Measurements from ENCODE around the gene NBEA.

The NBEA gene

DNA sequence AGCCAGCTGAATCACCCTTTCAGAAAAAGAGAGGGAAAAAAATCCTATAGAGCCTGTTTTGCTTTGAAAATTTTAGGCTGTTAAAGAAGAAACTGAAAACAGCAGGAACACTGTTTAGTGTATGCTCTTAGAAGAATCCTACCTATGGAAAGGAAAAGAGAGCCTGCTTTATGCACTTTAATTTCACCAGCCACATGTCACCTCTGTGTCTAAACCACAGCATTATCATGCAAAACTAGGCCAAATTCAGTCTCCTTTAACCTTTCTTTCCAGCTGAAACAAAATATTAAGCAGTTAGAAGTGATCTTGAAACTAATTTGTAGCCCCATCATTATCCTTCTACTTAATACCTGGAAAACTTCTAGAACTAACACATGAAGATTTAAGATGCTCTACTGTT, 631.6 kb downstream of the NBEA start:
- DNase-seq (ENCODE audit: low read depth in 2 of 2), result no peak

DNA sequence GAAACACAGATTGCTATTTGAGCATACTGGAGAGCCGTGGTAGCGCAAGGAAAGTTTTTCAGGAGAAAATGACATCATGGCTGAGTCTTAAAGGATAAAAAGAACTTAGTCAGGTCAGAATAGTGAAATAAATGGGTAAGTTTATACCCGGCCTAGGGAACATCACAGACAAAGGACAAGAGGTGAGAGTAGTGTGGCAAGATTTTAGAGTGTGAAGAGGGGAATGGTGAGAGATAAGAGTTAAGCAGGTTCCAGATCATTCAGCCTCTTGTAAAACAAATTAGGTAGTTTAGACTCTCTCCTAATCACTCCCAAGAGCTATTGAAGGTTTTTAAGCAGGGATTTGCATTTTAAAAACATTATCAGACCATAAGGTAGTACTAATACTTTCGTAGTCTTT, 650.4 kb downstream of the NBEA start:
- DNase-seq (ENCODE audit: low read depth in 2 of 2), result no peak

DNA sequence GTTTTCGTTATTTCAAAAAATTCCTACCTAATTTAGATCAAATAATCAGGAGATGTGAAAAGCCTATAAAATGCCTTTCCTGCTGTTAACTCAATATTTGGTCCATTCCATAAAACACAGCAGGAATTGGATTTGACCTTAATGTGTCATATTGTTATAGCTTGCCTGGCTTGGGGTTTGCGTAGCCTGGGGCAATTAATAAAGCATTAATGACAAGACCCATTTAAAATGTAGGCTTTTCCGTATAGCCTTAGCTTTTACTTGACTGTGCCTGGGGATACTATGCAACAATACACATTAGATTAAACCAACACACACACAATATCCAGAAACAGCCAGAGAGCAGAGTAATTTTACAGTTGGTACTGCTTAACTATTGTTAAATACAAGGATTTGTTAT, 651.6 kb downstream of the NBEA start:
- DNase-seq (ENCODE audit: low read depth in 2 of 2), result no peak

DNA sequence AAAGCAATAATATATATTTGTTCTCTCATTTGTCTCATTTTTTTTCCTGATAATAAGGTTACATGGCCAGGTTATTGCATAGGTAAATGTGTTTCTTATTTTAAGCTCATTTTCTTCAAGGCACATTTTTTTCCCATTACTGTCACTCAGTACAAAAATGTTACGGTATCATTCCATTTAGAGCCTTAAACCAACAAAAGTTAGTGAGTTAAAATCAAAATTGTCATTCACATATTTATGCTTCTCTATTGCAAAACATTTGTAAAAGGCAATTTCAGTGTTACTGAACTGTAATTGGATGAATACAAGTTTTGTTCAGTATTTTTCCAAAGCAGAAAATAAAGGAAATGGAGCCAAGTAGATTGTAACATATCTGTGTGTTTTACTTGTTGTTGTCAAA, 652.0 kb downstream of the NBEA start:
- DNase-seq (ENCODE audit: low read depth in 2 of 2), result no peak

DNA sequence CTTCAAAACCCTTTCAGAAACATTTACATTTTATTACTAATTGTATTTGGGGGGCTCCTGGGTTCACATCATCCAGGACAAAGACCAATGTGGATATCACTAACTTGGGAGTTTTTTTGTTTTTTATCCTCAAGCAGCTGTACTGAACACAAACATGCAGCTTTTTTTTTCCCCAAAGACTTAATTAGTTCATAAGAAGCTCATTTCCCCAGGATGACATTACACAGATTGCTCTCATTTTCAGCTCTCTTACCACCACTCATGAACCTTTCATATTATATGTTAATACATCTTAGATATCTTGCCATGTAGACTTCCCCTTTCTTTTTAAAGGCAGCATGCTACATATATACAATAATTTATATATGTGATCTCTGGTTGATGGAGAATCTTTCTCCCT, 653.1 kb downstream of the NBEA start:
- DNase-seq (ENCODE audit: low read depth in 2 of 2), result no peak

DNA sequence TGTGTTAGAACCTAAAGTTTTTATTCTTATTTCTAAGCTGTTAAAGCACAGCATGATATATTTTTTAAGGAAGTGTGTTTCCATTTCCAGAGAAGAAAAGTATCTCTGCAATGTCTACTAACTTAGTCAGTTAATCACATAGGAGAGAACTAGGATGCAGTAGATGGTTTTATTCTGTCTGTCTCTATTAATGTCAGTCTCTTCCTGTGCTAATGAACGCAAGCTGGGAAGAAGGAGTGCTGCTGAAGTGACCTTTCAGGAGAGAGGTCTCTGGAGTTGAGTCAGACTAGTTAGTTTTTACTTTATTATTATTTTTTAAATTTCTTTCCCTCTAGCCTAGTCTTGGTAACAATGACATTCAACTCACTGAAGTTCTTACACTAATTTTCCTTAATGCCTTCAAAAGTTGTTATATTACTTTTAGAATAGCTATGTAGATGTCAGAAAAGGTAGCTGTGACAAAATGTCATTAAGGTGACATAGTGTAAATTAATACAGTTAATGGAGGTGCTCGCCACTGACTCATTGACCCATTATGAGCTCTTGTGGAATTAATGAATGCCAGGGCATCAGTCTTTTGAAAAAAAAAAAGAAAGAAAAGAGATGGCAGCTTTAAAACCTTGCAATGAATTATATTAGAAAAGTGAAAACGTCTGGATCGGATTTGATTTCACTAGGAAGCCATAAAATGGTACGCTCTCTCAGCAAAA, 654.4 kb downstream of the NBEA start:
- DNase-seq (ENCODE audit: low read depth in 2 of 2), result no peak

DNA sequence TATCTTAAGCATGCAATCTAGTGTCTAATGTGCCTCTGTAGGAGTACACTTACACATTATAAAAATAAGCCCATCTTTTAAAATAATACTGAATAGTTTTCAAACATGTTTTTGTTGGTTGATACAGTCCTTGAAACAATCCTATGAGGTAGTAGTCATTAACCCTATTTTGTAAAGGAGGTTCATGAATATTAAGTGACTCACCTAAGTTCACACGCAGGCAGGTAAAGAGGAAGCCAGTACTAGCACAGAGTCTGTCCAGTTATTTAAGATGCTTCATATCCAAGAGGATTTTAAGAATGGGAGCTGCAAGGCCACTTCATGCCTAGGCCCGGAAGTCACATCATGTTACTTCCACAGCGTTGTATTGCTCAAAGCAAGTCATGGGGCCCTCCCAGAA, 655.4 kb downstream of the NBEA start:
- DNase-seq (ENCODE audit: low read depth in 2 of 2), result no peak

DNA sequence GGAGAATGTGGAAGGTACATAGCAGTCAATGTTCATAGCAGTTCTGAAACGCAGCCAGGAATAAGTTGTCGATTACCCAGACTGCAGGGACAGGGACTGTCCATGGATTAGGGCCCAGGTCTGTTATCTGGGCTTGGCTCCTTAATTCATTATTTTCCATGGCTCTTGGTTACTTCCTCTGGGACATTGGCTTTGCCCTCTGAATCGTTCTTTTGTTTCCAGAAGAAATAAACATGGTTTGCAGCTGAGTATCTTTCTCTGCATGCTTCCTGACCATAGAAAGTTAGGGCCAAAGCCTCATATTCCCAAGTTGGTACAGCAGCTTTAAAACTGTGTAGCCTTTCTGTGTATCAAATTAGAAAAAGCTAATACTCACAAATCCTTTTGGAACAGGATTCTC, 656.2 kb downstream of the NBEA start:
- no peak for DNase-seq (ENCODE audit: low read depth in 2 of 2)

DNA sequence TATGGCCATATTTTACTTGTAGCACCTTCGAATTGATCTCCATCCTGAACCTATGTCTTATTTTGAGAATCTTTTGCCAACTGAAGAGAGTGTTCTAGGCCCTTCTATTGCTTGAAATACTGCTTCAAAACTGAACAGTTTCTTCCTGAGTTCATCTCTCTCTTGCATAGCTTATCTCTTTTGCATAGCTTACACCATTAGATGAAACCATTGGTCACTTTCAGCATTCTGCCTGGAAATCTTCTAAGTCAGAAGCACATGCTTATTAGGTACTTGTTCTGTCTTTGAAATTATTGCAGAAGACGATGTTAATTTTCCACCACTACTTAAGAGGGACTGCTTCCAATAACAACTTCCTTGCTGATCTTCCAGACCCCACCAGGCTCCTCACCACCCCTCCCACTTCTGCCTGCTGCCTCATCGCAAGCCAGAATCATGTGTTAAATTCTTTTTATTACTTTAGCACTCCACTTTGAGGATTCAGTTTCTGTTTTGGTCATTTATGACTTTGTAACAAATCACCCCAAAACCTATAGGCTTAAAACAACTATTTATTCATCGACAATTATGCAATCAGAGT, 656.8 kb downstream of the NBEA start:
- DNase-seq (ENCODE audit: low read depth in 2 of 2), result no peak

DNA sequence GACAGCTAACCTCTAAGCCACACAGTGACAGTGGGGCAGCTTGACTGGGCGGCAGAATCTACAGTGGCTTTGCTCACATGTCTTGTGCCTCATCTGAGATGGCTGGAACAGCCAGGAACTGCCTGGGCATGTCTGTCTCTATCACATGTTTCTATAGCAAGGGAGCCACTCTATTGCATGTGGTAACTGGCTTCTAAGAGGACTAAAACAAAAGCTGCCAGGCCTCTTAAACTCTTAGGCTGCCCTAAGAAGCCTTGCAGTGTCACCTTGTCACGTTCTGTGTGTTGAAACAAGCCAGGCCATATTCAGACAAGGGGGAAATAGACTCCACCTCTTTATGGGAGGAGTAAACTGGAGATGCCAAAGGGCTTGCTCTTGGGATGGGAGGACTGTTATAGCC, 657.3 kb downstream of the NBEA start:
- DNase-seq (ENCODE audit: low read depth in 2 of 2), result no peak

DNA sequence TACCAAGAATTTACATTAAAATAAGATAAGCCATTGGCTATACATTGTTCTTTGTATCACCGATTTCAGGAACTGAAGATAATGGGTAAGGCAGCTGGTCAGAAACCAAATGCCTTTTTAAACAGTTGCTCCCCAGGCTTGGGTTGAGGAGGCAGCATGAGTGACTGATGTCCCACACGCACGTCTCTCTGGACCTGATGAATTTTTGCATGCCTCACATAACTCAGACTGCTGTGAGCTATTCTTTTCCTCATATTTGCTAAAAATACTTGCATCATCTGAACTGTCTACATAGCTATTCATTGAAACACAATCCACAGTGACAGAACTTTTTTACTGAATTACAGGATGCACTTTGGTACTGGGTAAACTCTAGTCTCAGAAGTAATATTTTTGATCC, 658.1 kb downstream of the NBEA start:
- DNase-seq (ENCODE audit: low read depth in 2 of 2), result no peak

DNA sequence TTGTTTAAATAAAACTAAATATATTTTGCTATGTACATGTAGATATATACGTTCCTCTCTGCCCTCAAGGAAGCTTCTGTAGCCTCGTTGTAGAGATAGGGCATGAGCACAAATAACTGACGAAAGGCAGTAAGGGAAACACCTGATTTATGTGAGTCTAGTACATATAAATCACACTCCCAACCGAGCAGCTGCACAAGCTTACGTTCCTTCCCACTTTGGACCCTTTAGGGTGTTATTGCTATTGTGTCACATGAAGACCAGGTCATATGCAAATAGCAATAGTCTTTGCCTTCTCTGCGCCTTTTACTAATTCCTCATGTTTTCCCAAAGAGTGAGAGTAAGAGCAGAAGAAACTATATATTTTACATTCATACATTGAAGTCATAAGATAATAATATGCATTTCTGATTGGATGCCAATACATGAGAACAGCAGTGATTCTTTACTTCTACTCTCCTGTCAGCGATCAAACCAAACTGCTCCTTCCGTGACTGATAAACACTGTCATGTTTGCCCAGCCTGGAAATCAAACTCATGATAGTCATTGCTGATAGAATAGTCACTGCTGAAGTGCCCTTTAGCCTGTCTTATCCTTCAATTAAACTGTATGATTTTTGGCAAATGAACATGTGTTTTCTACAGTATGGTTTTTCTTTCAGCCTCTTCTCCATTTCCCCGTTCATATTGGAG, 661.7 kb downstream of the NBEA start:
- no peak for DNase-seq (ENCODE audit: low read depth in 2 of 2)

DNA sequence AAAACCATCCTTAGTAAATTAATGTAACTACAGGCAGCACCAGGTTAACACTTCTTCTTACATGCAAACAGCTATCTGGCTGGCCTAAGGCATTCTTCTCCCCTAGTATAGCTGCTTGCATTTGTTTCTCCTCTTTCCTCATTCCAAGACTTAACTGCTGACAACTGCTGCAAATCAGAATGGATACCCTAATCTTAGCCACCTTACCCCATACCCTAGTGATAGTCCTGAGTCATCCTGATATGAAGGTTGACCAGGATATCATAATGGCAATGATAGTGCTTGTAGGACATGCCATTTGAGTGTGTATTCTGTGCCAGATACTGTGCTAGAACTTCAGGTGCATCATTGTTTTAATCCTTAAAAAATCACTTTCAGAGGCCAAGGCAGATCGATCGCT, 672.6 kb downstream of the NBEA start:
- DNase-seq (ENCODE audit: low read depth in 2 of 2), result no peak

DNA sequence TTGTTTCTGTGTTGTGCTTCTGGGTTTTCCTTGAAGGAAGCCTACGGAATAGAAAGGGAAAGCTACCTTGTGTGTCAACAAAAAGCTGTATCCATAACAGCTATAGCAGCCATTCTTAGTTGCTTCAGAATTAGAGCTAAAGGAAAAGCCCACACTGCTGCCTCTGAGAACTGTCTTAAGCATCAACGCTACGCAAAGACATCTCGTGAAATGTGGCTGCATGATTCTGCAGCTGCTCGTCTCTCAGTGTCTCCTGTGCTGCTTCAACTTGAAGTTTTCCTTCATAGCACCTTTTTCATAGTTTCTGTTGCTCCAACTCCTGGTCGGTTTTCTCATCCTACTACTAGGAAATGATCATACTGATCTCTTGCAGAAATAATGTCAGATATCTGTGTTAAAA, 675.4 kb downstream of the NBEA start:
- no peak for DNase-seq (ENCODE audit: low read depth in 2 of 2)

DNA sequence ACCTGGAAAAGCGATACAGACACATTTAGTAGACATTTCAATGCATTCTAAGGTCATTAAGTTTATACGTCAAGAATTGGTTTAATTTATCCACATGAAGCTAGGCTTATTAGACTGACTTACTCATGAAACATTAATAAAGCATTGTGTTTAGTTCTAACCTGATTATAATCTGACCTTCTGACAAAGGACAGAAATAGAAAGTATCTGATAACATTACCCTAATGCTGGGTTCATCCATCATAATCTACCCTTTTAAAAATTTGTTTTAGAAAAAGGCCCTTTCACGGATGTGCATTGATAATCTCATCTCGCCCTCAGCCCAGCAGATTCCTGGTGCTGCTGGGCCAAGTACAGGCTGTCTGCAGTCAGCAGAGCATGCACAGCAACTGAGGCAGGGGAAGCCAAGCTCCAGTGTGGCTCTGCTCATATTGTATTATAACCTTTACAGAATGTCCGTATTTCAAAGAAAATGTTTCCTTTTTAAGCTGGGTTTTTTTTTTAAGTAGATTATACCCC, 676.6 kb downstream of the NBEA start:
- no peak for DNase-seq (ENCODE audit: low read depth in 2 of 2)

DNA sequence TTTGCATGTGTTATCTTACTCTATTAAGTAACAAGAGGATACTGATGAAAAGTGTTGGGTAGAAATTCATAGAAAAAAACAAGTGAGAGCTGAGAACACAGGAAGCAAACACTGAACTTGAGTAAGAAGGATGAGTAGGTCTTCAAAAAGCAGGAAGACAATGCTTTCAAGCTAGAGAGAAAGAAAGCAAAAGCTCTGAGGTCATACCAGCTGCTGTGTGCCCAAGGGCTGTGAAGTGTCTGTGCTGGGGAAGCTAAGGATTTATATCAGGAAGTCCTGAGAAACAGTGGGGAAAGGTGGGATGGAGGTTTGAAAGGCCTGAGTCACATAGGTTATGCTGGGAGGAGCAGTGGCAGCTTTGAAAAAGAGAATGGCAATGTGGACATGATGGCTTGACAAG, 679.9 kb downstream of the NBEA start:
- no peak for DNase-seq (ENCODE audit: low read depth in 2 of 2)

DNA sequence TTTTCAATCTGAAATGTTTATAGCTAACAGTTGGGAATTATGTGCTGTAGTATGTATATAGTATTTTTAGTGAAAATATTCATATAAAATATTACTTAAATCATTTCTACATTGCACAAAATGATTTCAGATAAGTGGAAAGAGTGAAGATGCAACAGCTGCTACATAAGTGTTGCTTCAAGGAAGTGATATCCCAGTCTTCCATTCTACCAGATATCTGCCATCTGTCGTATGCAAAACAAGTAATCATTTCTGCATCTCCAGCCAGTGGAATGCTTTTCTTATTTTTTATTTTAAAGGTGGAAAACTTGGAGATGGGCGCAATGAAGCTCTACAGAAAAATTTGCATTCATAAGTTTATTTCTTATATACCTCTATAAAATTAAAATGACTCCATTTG, 687.0 kb downstream of the NBEA start:
- no peak for DNase-seq (ENCODE audit: low read depth in 2 of 2)

DNA sequence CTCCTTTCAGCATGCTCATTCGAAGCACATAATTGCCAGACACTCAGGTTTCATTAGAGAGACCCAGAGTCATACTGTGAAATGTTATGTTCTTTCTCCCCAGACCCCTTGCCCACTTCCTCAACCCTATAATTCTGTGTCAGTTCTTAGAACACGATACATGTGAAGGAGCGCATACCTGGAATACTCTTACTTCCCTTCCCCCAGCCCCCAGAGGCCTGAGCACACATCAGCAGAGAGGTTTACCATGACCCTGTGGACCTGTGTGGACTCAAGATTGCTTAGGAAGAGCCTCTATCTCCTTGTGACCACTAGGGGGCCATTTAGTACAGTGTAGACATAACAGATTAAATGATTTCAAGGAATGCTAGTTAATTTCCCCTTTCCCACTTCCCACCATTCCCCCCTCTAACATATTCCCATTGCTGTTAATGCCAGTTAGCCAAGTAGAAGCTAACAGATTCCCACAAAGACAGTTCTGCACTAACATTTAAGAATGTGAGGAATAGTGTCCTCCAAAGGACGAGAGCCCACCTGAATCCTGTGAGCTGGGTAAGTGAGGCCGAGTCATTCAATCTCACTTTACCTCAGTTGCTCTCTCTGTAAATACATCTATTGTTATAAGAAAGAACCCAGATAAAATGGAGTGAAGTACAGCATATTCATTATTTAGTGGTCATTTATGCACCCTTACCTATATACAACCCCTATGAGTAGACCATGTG, 688.6 kb downstream of the NBEA start:
- no peak for DNase-seq (ENCODE audit: low read depth in 2 of 2)

DNA sequence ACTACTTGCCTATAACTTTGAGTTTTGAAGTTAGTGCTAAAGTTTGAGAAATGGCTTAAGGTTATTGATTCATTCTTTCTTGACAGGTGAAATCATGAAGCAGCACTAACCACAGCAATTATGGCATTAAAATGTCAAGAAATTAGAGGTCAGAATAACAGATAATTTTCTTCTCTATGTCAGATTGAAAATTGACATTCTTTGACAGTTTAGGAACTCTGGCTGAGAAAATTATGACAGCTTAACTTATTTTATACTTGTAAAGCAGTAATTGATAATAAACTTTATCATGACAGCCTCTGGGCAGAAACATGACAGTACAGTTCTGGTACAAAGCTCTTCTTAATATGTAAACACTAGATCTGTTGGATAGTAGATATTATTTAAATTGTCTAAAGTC, 689.6 kb downstream of the NBEA start:
- no peak for DNase-seq (ENCODE audit: low read depth in 2 of 2)

DNA sequence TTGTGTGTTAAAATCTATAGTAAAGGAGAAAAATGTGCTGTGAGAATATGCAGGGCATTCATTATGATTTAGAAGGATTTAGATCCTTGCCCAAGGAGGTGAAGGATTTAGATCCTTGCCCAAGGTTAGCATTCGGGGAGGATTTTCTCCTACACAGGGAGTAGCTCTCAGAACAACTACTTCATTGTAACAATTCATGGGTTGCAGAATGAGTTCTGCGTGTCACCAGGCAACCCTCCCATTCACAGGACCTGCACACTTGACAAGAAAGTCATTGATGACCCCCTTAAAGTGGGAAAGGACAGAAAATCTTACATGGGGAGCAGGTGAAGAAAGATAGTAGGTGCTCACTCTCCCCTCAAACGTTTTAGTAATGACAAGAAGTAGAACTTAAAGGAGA, 701.6 kb downstream of the NBEA start:
- no peak for DNase-seq (ENCODE audit: low read depth in 2 of 2)

DNA sequence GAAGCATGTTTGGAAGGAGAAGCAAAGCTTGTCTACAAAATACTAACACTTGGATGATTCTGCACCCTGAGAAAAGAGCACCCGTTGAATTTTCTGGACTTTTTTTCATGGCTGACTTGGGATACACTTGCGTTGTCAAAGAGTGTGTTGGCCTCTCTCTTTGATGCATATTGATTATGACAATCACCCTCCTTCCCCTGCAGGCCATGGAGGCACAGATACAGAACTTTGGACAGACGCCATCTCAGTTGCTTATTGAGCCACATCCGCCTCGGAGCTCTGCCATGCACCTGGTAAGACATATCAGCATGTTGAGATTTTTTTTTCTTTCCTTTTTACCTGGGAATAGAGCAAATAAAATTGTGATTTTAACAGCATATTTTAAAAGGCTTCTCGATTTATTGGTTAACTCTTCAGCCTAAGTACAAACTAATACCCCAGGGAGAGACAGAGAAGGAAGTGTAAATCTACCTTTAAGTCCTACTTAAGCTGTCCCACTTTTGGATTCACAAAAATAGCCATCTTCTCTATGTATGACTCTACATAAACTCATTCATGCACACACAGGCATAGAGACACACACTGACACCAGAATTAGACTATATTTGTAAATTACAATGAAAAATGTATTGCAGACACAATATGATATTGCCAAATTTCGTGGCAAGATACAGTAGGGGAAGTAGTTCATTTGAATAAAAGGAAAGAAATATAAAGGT, 704.1 kb downstream of the NBEA start:
- DNase-seq (ENCODE audit: low read depth in 2 of 2), result no peak

DNA sequence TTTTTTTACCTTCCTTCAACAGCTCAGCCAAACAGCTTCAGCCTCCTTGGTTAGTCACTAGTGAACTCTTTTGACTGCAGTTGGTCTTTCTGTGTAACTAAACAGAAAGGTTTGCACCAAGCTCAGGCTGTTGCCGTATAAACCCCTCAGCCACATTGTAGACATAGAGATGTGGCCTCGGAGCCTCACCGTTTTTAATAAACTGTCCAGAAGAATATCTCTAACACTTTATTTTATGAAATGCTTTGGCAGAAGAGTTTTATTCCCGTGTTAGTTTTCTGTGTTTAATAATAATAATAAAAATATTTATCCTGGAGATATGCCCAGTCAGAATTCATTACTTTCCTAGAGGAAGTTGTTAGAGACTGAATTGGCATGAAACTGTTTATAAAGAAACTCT, 706.1 kb downstream of the NBEA start:
- DNase-seq (ENCODE audit: low read depth in 2 of 2), result no peak

All from activated CD8-positive, alpha-beta memory T cell treated with anti-CD3 and anti-CD28 coated beads for 4 hours (primary cell).